KG1 (cell line): ENCODE measurements around the gene TMEM135.
"Not testable (repeated sequence)": the region's sequence is repeated elsewhere in the genome, so short reads cannot be mapped to it uniquely, and the experiment has no call there.

Source experiments
- DNase-seq: peaks from one replicate; lab custom pipeline; 2025; lab: John Stamatoyannopoulos, UW

Gene TMEM135

DNA sequence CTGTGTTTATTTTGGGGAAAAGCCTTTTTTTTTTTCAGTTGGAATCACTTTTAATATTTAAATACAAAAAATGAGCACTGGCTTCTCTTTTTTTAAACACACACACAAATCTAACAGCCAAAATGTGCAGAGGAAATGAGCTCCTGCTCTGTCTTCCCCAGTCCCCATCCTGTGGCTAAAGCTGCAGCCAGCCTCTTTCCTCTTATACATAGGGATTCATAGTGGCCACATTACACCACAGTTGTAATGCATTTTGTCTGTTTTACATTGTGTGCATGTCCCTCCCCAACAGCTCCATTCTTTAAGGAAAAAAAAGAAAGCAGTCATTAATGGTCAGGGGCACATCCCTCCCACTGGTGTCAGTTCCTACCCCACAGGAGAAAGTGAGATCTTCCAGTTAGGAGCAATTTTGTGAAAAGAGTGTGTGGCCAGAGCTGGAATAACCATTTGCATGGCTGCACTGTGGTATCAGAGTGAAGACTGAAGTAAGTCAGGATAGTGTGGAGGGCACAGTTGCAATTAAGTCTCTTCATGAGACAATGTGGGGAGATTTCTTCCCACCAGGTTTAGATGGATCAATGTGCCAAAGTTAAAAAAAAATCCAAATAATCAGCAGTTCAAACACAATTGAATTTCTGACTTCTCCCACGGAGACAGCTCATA lies 220.6 kb downstream of the TMEM135 start:
- no peak for DNase-seq

DNA sequence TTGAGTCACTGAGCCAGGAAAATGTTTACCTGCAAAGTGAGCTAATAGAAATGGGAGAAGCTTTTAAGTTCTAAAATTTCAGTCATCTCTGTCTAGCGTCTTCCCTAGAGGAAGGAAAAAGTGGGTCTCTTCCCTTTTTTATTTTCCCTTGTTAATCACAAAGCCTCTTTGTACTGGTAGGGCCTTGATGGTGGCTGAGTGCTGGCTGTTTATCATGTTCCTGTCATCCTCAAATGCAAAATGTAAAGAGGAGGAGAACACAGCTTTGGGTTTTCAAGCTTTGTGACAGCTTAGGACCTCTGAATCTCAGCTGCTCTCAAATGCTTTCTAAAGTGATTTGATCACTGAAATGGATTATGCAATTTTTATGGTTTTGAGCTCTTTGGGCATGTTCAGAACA lies 222.0 kb downstream of the TMEM135 start:
- DNase-seq = no peak

DNA sequence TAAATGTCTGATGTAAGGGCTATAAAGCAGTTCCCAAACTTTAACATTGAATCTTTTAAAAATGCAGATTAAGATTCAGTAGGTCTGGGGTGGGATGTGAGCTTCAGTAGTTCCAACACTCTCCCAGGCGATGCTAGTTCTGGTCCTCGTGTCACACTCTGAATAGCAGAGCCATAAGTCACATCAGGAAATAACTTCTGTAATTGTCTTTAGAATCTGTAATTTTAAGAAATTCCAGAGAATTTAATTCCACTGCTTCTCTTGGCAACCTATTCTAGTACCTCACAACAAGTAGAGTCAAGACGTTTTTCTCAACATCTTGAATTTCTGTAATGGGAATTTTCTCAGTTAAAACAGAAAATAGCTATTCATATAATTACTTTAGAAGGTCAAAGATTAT lies 223.1 kb downstream of the TMEM135 start:
- no peak for DNase-seq

DNA sequence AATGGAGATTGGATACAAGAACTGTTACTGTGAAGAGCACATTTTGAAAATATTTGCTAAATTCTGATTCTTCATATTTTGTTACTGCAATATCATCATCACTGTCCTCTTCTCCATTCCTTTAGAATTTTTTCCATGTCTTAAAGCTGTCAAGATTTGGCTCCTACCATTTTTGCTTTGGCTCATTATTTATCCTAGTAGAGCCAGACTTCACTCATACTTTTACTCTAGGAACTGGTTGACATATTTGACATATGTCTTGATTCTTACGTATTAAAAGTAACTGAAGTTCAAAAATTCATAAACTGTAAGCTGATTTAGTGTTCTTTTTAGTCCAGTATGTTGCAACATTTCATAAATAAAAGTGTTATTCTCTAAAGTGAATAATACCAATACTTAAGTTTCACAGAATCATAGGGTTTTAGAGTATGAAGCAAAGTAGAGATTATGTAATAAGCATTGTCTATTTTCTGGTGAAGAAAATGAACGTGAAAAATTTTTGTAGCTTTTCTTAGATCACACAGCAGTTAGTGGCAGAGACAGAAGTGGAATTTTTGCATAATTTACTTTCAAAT lies 225.6 kb downstream of the TMEM135 start:
- no peak for DNase-seq

DNA sequence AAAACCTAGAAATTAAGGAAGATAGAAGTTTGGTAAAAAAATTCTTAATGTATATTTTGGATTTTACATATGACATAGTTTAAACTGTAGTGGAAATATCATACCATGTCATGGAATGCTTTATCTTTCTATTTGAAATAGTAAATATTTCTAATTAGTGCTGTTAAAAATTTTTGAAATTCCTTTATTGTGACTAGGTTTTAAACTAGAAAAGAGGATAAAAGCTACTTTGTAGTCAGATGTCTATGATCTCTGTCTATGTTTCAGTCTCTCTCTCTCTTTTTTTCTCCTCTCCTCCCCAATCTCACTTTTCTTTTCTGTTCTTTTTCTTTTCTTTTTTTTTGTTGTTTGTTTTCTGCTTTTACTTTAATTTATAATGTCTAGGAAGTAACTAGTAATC lies 226.2 kb downstream of the TMEM135 start:
- no peak for DNase-seq

DNA sequence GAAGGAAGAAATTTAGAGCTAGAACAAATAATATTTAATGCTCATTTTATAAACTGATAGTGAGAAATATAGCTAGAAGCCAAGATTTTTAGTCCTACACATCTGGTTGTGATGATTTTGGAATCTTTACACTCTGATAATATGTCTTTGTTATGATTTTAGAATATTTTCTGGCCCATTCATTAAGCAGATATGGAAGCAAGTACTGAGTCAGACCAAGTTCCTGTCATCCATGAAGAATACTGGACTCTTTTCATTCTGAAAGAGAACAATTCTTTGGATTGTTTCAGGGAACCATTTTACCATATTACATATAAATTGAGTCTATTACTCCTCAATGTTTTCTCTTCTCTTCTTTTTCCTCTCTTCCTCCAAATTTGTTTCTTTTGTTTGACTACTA lies 227.4 kb downstream of the TMEM135 start:
- no peak for DNase-seq

DNA sequence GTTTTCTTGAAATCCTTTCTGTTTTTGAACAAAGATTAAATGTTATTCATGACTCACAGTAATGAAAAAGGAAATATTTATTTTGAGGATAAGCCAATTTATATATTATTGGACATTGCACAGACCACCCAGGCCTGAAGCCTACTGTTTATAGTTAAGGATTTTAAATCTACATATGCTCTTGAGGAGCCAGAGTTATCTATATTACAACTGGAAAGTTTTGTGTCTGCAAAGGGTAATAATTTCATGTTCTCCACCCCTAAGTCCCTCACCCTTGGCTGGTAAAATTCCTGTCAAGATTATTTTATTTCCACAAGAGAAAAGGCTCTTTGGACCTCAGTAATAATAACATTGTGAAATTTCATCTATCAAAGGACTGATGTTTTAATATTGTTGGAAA lies 228.2 kb downstream of the TMEM135 start:
- no peak for DNase-seq

DNA sequence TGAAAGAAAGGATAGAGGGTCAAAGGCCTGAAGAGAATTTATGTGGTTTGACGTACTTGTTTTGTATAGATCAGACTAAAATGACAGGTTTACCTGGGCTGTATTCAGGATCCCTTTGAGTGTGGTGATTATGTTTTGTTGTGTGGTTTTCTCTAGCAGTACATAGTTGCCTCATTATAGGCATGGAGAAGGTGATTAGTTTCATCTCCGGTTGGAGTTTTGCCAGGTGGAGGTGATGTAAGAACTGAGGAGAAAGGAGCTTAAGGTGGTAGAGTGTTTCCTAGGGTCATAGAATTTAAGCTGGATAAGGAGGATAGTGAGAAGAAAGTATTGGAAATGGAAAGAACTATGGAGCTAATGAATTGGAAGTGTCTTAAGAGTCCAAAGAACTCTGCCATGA lies 229.0 kb downstream of the TMEM135 start:
- DNase-seq = no peak

DNA sequence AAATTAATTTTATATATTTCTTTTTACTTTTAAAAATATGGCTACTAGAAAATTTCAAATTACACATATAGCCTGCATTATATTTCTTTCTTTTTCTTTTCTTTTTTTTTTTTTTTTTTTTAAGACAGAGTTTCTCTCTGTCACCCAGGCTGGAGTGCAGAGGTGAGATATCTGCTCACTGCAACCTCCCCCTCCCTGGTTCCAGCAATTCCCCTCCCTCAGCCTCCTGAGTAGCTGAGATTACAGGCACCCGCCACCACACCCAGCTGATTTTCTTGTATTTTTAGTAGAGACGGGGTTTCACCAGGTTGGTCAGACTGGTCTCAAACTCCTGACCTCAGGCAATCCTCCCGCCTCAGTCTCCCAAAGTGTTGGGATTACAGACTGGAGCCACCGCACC lies 234.2 kb downstream of the TMEM135 start:
- not testable (repeated sequence) for DNase-seq

DNA sequence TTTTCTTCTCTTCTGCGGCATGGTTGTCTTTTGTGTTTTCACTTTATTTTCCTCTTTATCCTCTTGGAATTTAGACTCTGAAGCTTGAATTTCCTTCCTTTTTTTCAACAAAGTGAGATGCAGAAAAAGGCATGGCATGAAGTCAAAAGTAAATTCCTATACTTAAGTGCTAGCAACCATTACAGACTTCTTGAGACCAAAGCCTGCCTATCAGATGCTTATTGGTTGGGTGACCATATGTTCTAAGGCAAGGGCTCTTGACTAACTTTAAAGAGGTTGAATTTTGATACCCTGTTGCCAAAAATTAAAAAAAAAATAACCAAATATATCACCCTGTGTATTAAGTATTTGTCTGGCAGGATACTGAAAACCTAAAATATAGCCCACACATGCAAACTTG lies 237.4 kb downstream of the TMEM135 start:
- DNase-seq = no peak

DNA sequence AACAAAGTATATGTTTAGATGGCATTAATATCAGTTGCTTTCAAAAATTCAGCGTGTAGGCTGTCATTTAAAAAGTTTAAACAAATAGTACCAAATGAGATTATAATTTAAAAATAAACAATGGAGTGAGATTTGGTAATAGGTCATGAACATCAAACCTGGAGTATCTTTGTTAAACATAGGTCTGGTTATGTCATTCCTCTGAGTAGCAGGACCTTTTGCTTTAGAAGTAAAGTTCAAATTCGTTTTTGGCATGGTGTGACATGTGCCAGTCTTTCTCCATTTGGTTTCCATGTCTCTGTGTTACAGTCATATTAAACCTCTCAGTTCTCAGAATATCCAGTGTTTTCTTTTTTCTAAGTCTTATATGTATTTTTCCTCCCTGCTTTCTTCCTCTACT lies 242.4 kb downstream of the TMEM135 start:
- no peak for DNase-seq

DNA sequence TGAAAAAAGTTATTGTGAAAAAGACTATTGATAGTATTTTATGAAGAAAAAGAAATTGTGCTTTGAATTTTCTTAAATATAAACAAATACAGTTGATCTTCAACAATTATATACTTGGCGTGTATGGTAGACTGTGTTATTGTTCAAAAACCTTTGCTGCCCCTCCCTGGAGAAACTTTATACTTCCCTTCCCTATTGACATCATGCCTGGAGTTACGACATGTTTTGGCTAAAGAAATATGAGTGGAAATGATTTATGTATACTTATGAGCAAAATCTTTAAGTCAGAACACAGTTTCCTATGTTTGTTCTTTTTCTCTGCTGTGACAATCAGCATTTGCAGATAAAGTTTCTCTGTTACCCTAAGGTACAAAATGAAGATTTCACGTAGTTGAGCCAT lies 243.8 kb downstream of the TMEM135 start:
- no peak for DNase-seq

DNA sequence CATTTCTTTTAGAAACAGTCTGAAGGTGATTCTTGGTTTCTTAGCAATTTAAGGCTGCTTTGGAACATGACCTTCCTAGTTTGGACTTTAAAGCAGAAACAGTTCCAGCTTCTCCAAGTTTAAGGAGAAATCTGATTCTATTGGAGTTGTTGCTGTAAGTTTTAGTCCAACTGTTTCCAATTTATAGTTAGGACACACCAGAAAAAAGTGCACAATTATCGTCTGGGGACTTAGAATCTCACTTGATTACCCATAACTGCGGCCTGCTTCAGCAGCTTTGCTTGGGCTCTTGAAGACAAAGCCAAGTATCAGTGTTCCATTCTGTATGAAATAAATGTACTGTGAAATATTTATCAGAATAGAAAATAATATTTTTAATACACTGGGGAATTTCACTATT lies 246.6 kb downstream of the TMEM135 start:
- DNase-seq = no peak

DNA sequence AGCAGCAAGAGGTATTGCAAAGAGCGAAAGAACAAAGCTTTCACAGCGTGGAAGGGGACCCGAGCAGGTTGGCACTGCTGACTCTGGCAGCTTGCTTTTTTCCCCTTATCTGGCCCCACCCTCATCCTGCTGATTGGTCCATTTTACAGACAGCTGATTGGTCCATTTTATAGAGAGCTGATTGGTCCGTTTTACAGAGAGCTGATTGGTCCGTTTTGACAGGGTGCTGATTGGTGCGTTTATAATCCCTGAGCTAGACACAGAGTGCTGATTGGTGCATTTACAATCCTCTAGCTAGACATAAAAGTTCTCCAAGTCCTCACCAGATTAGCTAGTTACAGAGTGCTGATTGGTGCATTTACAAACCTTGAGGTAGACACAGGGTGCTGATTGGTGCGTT lies 247.9 kb downstream of the TMEM135 start:
- not testable (repeated sequence) for DNase-seq

DNA sequence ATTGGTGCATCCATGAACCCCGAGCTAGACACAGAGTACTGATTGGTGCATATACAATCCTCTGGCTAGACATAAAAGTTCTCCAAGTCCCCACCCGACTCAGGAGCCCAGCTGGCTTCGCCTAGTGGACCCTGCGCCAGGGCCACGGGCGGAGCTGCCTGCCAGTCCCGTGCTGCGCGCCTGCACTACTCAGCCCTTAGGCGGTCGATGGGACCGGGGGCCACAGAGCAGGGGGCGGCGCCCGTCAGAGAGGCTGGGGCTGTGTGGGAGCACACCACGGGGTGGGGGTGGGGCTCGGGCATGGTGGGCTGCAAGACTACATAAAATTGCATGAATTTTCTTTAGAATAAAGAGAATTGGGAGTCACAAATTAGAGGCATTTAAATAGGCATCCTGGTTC lies 248.6 kb downstream of the TMEM135 start:
- no peak for DNase-seq

DNA sequence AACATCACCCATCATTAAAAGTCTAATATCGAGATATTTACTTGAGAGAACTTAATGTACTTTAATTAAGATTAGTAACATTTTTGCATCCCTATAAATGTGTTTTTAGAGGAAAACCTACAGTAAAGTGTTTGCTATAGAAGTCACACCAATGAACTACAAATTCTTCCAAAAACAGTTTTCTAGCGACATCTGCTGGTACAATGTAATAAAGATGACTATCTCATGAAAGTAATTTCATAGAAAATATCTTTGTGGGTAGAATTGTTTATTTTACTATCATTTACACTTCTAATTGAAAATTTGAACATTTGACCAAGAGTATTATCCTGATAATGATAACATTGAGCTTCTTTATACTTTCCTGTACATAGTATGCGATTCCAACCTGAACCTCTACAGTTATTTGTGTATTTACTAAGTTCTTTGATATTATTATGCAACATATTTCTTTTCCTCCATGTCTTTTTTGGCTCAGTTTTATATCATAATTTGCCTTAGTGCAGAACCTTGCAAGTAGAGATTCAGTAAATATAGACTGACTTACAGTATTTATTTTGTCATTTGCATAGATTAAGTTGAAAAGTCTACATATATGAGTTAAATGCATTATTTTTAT lies 252.7 kb downstream of the TMEM135 start:
- DNase-seq = peak; percentile 66

DNA sequence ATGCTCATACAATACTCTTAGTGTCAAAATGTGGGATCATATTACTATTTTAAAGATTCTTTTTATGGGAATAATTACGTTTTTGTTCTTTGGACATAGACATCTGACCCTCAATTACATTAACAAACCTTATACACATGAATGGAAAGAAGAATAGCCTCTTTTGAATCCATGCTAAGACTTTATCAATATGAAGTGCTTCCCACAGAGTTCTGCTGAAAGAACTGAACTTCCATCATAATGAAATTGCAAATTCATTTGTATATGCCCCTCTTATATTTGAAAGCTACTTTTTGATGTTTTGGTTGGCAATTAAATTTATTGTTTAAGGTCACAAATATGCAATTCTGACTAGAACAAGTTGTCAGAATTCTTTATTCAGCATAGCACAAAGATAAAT lies 254.9 kb downstream of the TMEM135 start:
- no peak for DNase-seq

DNA sequence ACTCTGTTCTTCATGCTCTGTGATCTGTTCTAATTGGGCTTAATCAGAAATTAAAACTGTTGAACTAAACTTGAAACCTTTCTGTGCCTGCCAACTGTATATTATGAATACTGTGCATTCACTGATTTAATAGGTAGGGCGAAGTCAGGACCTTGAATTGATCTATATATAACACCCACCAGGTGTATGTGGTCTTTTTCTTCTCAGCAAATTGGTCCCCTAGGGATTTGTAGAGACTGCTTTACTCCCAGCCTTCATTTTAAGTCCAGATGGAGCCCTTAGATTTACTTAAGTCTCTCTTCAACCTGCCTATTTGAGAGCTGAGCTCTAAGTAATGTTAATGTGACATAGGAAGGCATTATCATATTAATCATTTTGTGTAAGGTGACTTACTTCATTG lies 257.5 kb downstream of the TMEM135 start:
- no peak for DNase-seq

DNA sequence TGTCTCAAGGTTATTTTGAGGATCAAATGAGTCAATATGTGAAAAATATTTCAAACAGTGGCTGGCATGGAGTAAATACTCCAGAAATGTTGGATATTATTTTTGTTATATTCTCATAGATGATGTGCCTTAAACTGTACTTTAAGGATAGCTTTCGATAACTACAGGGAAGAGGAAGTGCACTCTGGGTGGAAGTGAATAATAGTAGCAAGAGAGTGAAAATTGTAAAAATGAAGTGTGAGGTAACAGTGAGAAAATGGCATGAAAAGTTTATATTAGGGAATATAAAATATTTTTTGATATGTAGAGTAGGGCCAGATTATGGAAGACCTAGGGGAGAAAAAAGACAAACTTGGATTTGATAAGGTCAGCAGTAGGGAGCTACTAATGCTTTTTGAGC lies 258.9 kb downstream of the TMEM135 start:
- DNase-seq = no peak

DNA sequence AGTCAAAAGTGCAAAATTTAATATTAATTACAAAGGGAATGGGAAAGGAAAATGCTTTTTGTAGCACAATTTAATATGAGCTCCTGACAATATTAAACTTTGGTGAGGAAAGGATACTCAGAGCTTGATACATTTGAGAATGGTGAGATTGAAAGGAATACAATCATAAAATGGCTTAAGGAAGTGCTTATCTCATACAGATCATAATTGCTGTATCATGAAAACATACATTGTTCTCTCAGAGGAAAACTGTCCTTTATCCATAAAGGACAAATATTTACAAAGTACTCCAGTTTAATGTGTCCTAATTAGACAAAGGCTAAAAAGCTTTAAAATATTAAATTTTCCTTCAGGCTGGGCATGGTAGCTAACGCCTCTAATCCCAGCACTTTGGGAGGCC lies 260.4 kb downstream of the TMEM135 start:
- DNase-seq = no peak

DNA sequence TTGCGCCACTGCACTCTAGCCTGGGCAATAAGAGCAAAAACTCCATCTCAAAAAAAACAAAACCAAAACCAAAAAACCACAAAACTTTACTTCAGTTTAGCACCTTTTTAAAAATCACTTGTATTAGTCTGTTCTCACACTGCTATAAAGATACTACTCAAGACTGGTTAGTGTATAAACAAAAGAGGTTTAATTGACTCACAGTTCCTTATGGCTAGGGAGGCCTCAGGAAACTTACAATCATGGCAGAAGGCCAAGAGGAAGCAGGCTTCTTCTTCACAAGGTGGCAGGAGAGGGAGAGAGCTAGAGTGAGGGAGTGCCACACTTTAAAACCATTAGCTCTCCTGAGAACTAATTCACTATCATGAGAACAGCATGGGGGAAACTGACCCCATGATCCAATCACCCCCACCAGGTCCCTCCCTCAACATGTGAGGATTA lies 261.3 kb downstream of the TMEM135 start:
- DNase-seq = no peak

DNA sequence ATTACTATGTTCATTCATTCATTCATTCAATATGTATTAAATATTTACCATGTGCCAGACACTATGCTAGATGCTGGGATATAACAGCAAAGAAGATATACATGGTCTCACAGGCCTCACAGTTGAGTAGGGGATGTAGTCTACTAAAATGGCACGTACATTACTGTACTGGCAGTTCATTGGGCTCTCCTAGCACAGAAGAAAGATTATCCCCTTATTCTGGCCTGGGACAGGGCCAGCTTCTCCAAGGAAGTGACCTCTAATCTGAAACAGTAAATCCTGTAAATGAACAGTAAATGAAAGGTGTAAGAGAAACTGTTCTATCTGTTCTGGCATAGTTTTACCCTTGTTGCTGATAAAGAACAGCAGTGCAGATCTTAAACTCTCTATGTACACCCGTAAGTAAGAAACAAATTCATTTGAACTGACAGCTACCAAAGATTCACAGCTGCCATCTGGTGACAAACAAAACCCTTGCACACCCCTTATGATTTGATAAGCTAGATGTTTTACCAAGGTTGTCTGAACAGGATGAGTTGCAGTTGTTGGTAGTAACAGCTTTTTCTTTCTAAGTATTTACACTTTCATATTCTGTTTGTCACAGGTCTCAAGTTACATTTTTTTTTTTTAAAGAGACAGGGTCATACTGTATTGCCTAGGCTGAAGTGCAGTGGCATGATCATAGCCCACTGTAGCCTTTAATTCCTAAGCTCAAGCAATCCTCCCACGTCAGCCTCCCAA lies 263.1 kb downstream of the TMEM135 start:
- DNase-seq = no peak
